ENCODE measurements around the gene MYOD1. TPM values are rescaled to one million over a fixed set of nuclear protein-coding genes. Genes with fewer than 3 reads are reported as not detected.

MYOD1 gene
- total RNA-seq, 4 donors from 2014 or later, result not detected

- Histone ChIP-seq H3K4me1 (no peaks in the 10 kb centered on the region), H3K36me3 (no peaks in the 10 kb centered on the region), H3K9me3 (no peaks in the 10 kb centered on the region), H3K27me3 (peaks cover 0 to 7% of the 10 kb centered on the region in 2 donors), H3K27ac (no peak overlapping the region), H3K4me3 (no peak overlapping the region)
- DNase-seq, result no peak
- no peak for TF ChIP-seq POLR2A (IDR thresholded peaks at IDR 0.05)
These were observed 22.0 kb upstream of the MYOD1 start for GRCh38 chr11:17697175-17697949.

GRCh38 chr11:17699147-17700114 lies 19.9 kb upstream of the MYOD1 start:
- Histone ChIP-seq H3K4me3 (no peak overlapping the region), H3K9me3 (no peaks in the 10 kb centered on the region), H3K27me3 (peaks cover 0 to 7% of the 10 kb centered on the region in 2 donors), H3K27ac (no peak overlapping the region), H3K36me3 (no peaks in the 10 kb centered on the region), H3K4me1 (no peaks in the 10 kb centered on the region)
- no peak for TF ChIP-seq CTCF (IDR thresholded peaks at IDR 0.05)
- no peak for TF ChIP-seq POLR2A (IDR thresholded peaks at IDR 0.05)
- DNase-seq, result no peak

- Histone ChIP-seq H3K9me3 (no peaks in the 10 kb centered on the region), H3K27me3 (peaks cover 0 to under 1% of the 10 kb centered on the region in 2 donors), H3K27ac (no peak overlapping the region), H3K36me3 (no peaks in the 10 kb centered on the region), H3K4me1 (no peaks in the 10 kb centered on the region), H3K4me3 (no peak overlapping the region)
- no peak for DNase-seq
- TF ChIP-seq POLR2A (IDR thresholded peaks at IDR 0.05), result no peak
- TF ChIP-seq CTCF (IDR thresholded peaks at IDR 0.05), result no peak
These were observed 18.4 kb upstream of the MYOD1 start for GRCh38 chr11:17700991-17701390.

- TF ChIP-seq POLR2A (IDR thresholded peaks at IDR 0.05) (no peak), CTCF (IDR thresholded peaks at IDR 0.05) (no peak)
- Histone ChIP-seq H3K36me3 (no peaks in the 10 kb centered on the region), H3K4me1 (no peaks in the 10 kb centered on the region), H3K27ac (no peak overlapping the region), H3K27me3 (no peaks in the 10 kb centered on the region), H3K4me3 (no peak overlapping the region), H3K9me3 (no peaks in the 10 kb centered on the region)
- no peak for DNase-seq
These were observed 16.5 kb upstream of the MYOD1 start for GRCh38 chr11:17702876-17703275.

GRCh38 chr11:17703951-17704350 lies 15.4 kb upstream of the MYOD1 start:
- Histone ChIP-seq H3K36me3 (no peaks in the 10 kb centered on the region), H3K27me3 (no peaks in the 10 kb centered on the region), H3K4me3 (no peak overlapping the region), H3K9me3 (no peaks in the 10 kb centered on the region), H3K4me1 (no peaks in the 10 kb centered on the region), H3K27ac (no peak overlapping the region)
- TF ChIP-seq POLR2A (IDR thresholded peaks at IDR 0.05), result no peak
- TF ChIP-seq CTCF (IDR thresholded peaks at IDR 0.05), result no peak
- no peak for DNase-seq

- H3K27me3 ChIP-seq, result no peaks in the 10 kb centered on the region
- no peaks in the 10 kb centered on the region for H3K36me3 ChIP-seq
- H3K27ac ChIP-seq, result no peak overlapping the region
- no peak for DNase-seq
- TF ChIP-seq POLR2A (IDR thresholded peaks at IDR 0.05) (no peak), CTCF (IDR thresholded peaks at IDR 0.05) (no peak)
- no peak overlapping the region for H3K4me3 ChIP-seq
- no peaks in the 10 kb centered on the region for H3K9me3 ChIP-seq
- H3K4me1 ChIP-seq, result no peaks in the 10 kb centered on the region
These were observed 11.5 kb upstream of the MYOD1 start for GRCh38 chr11:17707830-17708229.
